Panc1 (cell line): ENCODE results near the gene NCS1. TPM values are rescaled to one million over a fixed set of nuclear protein-coding genes. Genes with fewer than 3 reads are reported as not detected.

Experiments
- ATAC-seq: fragments of 200-7000 bp; cut with Tn5 transposase; 2 replicates; pipeline ENCODE4 v1.9.1; 2020; ENCODE audit warnings: mild to moderate bottlenecking, moderate library complexity
- BruUV-seq: library from RNA; stranded (reverse); fragments of 400-500 nt; replicated peaks from 2 replicates; lab custom pipeline; 2021; lab: Mats Ljungman, UMichigan
- CTCF ChIA-PET: fragments of 300-600 bp; sonication (Branson Sonifier 250); formaldehyde crosslinking; loops from one replicate; lab custom pipeline; 2022; ENCODE audit warnings: antibody characterized with exemption; lab: Charles Lee
- POLR2A ChIA-PET: fragments of 300-600 bp; sonication (Branson Sonifier 250); formaldehyde crosslinking; loops from one replicate; lab custom pipeline; 2022; ENCODE audit warnings: antibody characterized with exemption; lab: Charles Lee
- DNase-seq: peaks from one replicate; pipeline ENCODE4 v3.0.0-alpha.2; 2010; ENCODE audit warnings: low read depth, low spot score
- H3K27ac ChIP-seq: 2 replicates; pipeline ENCODE4 v1.5.1; 2011; ENCODE audit warnings: mild to moderate bottlenecking, low read length, inconsistent platforms
- H3K27me3 ChIP-seq: fragments of 200-500 bp; sonication (Bioruptor generic); 2 replicates; pipeline ENCODE4 v1.6.0; 2014; ENCODE audit warnings: low read length, inconsistent platforms; ENCODE audit not compliant: control insufficient read depth, insufficient read depth
- H3K36me3 ChIP-seq: fragments of 200-500 bp; sonication (Bioruptor generic); 2 replicates; pipeline ENCODE4 v1.5.1; 2014; ENCODE audit warnings: inconsistent platforms, mild to moderate bottlenecking, low read length, moderate library complexity; ENCODE audit not compliant: control insufficient read depth, insufficient read depth
- H3K4me1 ChIP-seq: 2 replicates; pipeline ENCODE4 v1.5.1; 2011; ENCODE audit warnings: inconsistent platforms, mild to moderate bottlenecking, low read length, moderate library complexity; ENCODE audit not compliant: control insufficient read depth, insufficient read depth
- H3K4me3 ChIP-seq, 2 experiments: 2 replicates each; pipeline ENCODE4 v1.5.1; 2011 to 2012; ENCODE audit warnings: low read depth in 2 of 2, low read length in 2 of 2, mild to moderate bottlenecking in 2 of 2, inconsistent platforms in 1 of 2, moderate library complexity in 1 of 2
- H3K9me3 ChIP-seq: fragments of 200-500 bp; sonication (Bioruptor generic); 2 replicates; pipeline ENCODE4 v1.5.1; 2014; ENCODE audit warnings: low read depth, mild to moderate bottlenecking, inconsistent platforms, low read length, moderate library complexity; ENCODE audit not compliant: control insufficient read depth, insufficient read depth
- POLR2AphosphoS5 ChIP-seq: IDR thresholded peaks from 2 replicates; pipeline ENCODE4 v1.6.1; 2012; ENCODE audit warnings: mild to moderate bottlenecking, low read depth, low read length, moderate library complexity
- SIN3A ChIP-seq: IDR thresholded peaks from 2 replicates; pipeline ENCODE4 v1.6.1; 2012; ENCODE audit warnings: low read depth, mild to moderate bottlenecking, low read length, moderate library complexity, borderline replicate concordance; ENCODE audit not compliant: insufficient read depth
- TCF7L2 ChIP-seq: IDR thresholded peaks from 2 replicates; pipeline ENCODE4 v1.6.1; 2011; ENCODE audit warnings: mild to moderate bottlenecking, low read depth, low read length, inconsistent platforms
- in situ Hi-C: cut with HindIII; loops from 2 replicates; pipeline ENCODE4 v1.10.0; 2016; ENCODE audit warnings: low sequenced_read_pairs, low pct_unique_long_range_greater_than_20kb
- intact Hi-C: fragments of 100-400 bp; cut with micrococcal nuclease; formaldehyde crosslinking; loops from one replicate; pipeline ENCODE4 v1.10.0; 2022; ENCODE audit not compliant: unreplicated experiment
- total RNA-seq: library from RNA; stranded (reverse); gene quantifications from one replicate; pipeline ENCODE4 v1.2.1, GENCODE V29; 2021; ENCODE audit not compliant: unreplicated experiment
- TF ChIP-seq, protein P1 (sequence below): fragments of 450-650 bp; IDR thresholded peaks from 2 replicates; pipeline ENCODE4 v1.5.1; 2017; ENCODE audit warnings: mild to moderate bottlenecking
- TF ChIP-seq, protein P2 (sequence below), 2 experiments: IDR thresholded peaks; 2 replicates each; pipeline ENCODE4 v1.6.1; 2011 to 2012; ENCODE audit warnings: low read depth in 2 of 2, control low read depth in 1 of 2, low read length in 1 of 2, mild to moderate bottlenecking in 1 of 2, moderate library complexity in 1 of 2; ENCODE audit not compliant: insufficient read depth in 1 of 2

The NCS1 gene
- total RNA-seq, 1 experiment from 2014 or later: 31.6 TPM

DNA sequence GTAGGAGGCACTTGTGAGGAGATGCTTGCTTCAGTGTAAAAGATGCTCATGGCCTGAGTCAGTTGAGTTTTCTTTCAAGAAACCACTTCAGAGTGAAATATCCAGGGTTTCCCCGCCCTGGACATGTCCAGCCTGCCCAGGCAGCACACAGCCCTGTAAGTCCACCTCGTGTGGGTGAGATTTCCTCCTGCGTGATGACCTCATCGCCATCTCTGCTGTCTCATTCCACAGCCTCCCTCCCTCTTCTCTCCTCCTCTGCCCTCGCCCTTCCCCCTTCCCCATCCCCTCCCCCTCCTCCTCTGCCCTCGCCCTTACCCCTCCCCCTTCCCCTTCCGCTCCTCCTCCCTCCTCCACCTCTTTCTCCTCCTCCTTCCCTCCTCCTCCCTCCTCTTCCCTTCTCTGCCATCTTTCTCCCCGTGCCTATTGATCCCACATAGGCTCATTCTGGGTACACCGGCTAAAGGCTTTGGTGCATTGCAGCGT is 34.0 kb upstream of the NCS1 start:
- no peaks in the 10 kb centered on the region for H3K9me3 ChIP-seq
- ChIA-PET CTCF (no interaction called here), POLR2A (no interaction called here)
- no peaks in the 10 kb centered on the region for H3K36me3 ChIP-seq
- ATAC-seq (no peak), DNase-seq (no peak)
- in situ Hi-C loops (no loop called here), intact Hi-C loops (no loop called here)
- H3K4me3 ChIP-seq: no peak overlapping the region
- no peak overlapping the region for H3K27ac ChIP-seq
- TF ChIP-seq POLR2AphosphoS5: no peak
- no peak for TF ChIP-seq TCF7L2
- TF ChIP-seq, protein P1, sequence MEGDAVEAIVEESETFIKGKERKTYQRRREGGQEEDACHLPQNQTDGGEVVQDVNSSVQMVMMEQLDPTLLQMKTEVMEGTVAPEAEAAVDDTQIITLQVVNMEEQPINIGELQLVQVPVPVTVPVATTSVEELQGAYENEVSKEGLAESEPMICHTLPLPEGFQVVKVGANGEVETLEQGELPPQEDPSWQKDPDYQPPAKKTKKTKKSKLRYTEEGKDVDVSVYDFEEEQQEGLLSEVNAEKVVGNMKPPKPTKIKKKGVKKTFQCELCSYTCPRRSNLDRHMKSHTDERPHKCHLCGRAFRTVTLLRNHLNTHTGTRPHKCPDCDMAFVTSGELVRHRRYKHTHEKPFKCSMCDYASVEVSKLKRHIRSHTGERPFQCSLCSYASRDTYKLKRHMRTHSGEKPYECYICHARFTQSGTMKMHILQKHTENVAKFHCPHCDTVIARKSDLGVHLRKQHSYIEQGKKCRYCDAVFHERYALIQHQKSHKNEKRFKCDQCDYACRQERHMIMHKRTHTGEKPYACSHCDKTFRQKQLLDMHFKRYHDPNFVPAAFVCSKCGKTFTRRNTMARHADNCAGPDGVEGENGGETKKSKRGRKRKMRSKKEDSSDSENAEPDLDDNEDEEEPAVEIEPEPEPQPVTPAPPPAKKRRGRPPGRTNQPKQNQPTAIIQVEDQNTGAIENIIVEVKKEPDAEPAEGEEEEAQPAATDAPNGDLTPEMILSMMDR: no peak
- TF ChIP-seq, protein P2, sequence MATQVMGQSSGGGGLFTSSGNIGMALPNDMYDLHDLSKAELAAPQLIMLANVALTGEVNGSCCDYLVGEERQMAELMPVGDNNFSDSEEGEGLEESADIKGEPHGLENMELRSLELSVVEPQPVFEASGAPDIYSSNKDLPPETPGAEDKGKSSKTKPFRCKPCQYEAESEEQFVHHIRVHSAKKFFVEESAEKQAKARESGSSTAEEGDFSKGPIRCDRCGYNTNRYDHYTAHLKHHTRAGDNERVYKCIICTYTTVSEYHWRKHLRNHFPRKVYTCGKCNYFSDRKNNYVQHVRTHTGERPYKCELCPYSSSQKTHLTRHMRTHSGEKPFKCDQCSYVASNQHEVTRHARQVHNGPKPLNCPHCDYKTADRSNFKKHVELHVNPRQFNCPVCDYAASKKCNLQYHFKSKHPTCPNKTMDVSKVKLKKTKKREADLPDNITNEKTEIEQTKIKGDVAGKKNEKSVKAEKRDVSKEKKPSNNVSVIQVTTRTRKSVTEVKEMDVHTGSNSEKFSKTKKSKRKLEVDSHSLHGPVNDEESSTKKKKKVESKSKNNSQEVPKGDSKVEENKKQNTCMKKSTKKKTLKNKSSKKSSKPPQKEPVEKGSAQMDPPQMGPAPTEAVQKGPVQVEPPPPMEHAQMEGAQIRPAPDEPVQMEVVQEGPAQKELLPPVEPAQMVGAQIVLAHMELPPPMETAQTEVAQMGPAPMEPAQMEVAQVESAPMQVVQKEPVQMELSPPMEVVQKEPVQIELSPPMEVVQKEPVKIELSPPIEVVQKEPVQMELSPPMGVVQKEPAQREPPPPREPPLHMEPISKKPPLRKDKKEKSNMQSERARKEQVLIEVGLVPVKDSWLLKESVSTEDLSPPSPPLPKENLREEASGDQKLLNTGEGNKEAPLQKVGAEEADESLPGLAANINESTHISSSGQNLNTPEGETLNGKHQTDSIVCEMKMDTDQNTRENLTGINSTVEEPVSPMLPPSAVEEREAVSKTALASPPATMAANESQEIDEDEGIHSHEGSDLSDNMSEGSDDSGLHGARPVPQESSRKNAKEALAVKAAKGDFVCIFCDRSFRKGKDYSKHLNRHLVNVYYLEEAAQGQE (IDR thresholded peaks at IDR 0.05; ENCODE audit: insufficient read depth in 1 of 2, low read depth in 2 of 2, low read length in 1 of 2): no peak
- TF ChIP-seq SIN3A: no peak
- H3K4me1 ChIP-seq: no peaks in the 10 kb centered on the region
- no TSS peak for BruUV-seq
- H3K27me3 ChIP-seq: no peaks in the 10 kb centered on the region

DNA sequence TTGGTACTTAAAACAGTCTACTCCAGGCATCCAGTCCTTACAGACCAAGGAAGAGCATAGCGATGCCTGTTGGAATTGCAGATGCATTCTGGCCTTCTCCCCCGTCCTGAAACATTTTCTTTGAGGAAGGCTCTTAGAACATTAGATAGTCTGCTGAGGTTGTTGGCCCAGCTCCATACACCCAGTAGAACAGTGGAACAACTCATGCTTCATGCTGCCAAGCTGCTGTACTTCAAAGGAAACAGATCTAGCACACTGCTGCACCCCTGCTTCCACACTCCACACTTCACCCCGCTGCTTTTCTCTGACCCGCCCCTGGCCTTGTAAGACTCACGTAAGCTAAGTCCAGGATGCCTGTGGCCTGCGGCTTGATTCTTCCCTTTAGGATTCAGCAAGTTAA is 33.4 kb upstream of the NCS1 start:
- Histone ChIP-seq H3K4me1 (no peaks in the 10 kb centered on the region), H3K9me3 (no peaks in the 10 kb centered on the region), H3K4me3 (no peak overlapping the region), H3K27ac (no peak overlapping the region), H3K36me3 (no peaks in the 10 kb centered on the region), H3K27me3 (no peaks in the 10 kb centered on the region)
- POLR2A ChIA-PET: no interaction called here
- TF ChIP-seq SIN3A (no peak), TCF7L2 (no peak)
- TF ChIP-seq, protein P2 (IDR thresholded peaks at IDR 0.05; ENCODE audit: insufficient read depth in 1 of 2, low read depth in 2 of 2, low read length in 1 of 2): no peak
- in situ Hi-C loops: no loop called here
- BruUV-seq: no TSS peak
- intact Hi-C loops: no loop called here
- CTCF ChIA-PET: no interaction called here
- DNase-seq (no peak), ATAC-seq (no peak)
